OCI-LY3 (cell line): ENCODE measurements around the gene C12orf57.
A peak's percentile ranks its signal among the peaks of the same experiment; 100 is the strongest.

Experiments used
- H2AFZ ChIP-seq: fragments of 200-600, 300-600 bp; shearing (Covaris generic); 2 replicates; pipeline ENCODE4 v1.6.0; 2014; ENCODE audit warnings: antibody characterized with exemption, low read depth, low read length
- H3K27ac ChIP-seq: fragments of 200-600, 300-600 bp; sonication (generic); 2 replicates; pipeline ENCODE4 v1.5.1; 2014; ENCODE audit warnings: mild to moderate bottlenecking, low read length, moderate library complexity, mixed read lengths
- H3K27me3 ChIP-seq: fragments of 200-600, 300-600 bp; sonication (generic); 2 replicates; pipeline ENCODE4 v1.6.1; 2014; ENCODE audit warnings: low read depth, low read length, mixed read lengths
- H3K36me3 ChIP-seq: fragments of 200-600, 300-600 bp; sonication (generic); replicated peaks from 2 replicates; pipeline ENCODE3; 2014; ENCODE audit warnings: low read depth, low read length, mixed read lengths
- H3K4me1 ChIP-seq: fragments of 300-600, 200-600 bp; sonication (generic); 2 replicates; pipeline ENCODE4 v1.6.1; 2014; ENCODE audit warnings: low read length, mixed read lengths
- H3K4me2 ChIP-seq: fragments of 200-600, 300-600 bp; sonication (generic); 2 replicates; pipeline ENCODE4 v1.6.1; 2014; ENCODE audit warnings: low read length, mixed read lengths
- H3K4me3 ChIP-seq: fragments of 300-600, 200-600 bp; sonication (generic); 2 replicates; pipeline ENCODE4 v1.5.1; 2014; ENCODE audit warnings: antibody characterized with exemption, mild to moderate bottlenecking, low read length, moderate library complexity
- H3K79me2 ChIP-seq: fragments of 300-600, 200-600 bp; shearing (Covaris generic); 2 replicates; pipeline ENCODE4 v1.6.1; 2014; ENCODE audit warnings: mild to moderate bottlenecking, low read length, mixed read lengths
- H3K9ac ChIP-seq: fragments of 300-600, 200-600 bp; shearing (Covaris generic); 2 replicates; pipeline ENCODE4 v1.6.0; 2014; ENCODE audit warnings: mild to moderate bottlenecking, low read length, moderate library complexity
- H3K9me3 ChIP-seq: fragments of 200-600, 300-600 bp; shearing (Covaris generic); 2 replicates; pipeline ENCODE4 v1.6.1; 2014; ENCODE audit warnings: low read length, mixed read lengths; ENCODE audit not compliant: insufficient read depth
- H4K20me1 ChIP-seq: fragments of 200-600, 300-600 bp; sonication (generic); 2 replicates; pipeline ENCODE4 v1.6.1; 2016; ENCODE audit warnings: low read length, mixed read lengths; ENCODE audit not compliant: insufficient read depth
- EZH2phosphoT487 ChIP-seq: fragments of 200-600 bp; shearing (Covaris generic); IDR thresholded peaks from 2 replicates; pipeline ENCODE4 v1.6.1; 2018; ENCODE audit warnings: antibody characterized with exemption, mixed run types, low read depth
- TF ChIP-seq, protein P1 (sequence below): fragments of 200-600, 300-600 bp; sonication (generic); IDR thresholded peaks from 2 replicates; pipeline ENCODE4 v1.5.1; 2014; ENCODE audit warnings: antibody characterized with exemption, low read length, low read depth

The C12orf57 gene

DNA sequence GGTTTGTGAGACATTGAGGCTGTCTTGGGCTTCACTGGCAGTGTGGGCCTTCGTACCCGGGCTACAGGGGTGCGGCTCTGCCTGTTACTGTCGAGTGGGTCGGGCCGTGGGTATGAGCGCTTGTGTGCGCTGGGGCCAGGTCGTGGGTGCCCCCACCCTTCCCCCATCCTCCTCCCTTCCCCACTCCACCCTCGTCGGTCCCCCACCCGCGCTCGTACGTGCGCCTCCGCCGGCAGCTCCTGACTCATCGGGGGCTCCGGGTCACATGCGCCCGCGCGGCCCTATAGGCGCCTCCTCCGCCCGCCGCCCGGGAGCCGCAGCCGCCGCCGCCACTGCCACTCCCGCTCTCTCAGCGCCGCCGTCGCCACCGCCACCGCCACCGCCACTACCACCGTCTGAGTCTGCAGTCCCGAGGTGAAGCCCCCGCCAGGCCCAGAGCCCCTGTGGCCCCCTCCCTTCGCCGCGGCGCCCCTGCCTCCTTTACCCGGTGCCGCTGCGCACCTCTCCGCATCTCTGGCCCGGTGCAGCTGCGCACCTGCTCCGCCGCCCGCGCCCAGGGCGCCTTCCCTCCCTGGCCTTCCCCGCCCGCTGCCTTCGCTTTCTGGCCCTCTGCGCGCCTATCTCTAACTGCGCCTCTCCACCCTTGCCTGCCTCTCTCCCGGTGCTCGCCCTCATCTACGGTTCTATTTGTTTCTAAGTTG is 29.4 kb upstream of the C12orf57 start, which contains the start of gene ENO2:
TSS of gene ENO2 (plus strand) at position 335 of the 701 bp plus-strand sequence. CDS start 1,253 bp downstream, outside the sequence.
- H3K27ac ChIP-seq, result peak within 1 kb of the TSS; percentile 40; the same call in 1 of the 2 replicates
- H2AFZ ChIP-seq, result peak within 1 kb of the TSS; percentile 94
- peak within 1 kb of the TSS; percentile 96 for H3K4me2 ChIP-seq

DNA sequence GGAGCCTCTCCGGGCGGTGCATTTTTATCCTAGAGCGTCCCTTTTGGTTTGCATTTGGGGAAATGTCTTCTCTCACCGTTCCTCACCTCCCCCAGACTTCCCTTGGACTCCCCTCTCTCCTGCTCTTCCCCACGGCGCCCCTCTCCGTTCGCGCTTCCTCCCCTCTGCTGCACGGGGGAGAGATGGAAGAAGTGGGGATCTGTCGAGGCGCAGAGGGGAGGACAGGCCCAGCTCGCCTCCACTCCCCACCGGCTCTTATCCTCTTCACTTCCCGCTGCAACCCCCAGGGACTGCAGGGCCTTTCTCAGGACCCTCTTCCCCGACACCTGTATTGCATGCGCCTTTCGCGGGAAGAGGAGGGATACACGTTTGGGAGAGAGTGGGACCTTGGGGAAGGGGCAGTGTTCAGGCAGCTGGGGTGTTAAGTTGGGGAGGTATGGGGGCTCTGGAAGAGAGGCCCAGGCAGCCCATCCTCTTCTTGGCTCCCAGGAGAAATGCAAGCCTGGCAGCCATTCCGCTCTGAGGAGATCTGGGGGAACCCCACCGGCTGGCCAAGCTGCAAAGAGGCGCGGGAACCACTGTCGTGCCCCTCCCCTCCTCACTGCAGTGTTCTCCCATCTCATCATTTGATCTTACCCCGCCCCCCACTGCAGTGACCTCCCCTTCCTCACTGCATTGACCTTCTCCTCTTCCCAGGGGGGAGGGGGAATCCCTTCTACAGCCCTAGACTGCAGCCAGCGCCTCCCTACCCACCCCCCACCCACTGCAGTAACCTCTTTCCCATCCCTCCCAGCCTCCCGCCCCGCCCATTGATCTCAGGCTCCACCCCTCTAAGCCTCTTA is 28.7 kb upstream of the C12orf57 start:
- peak overlapping the region; percentile 96 for H3K4me2 ChIP-seq
- H3K27ac ChIP-seq, result peak overlapping the region; percentile 17; the same call in 1 of the 2 replicates
- H3K79me2 ChIP-seq, result peaks cover 13% of the 10 kb centered on the region
- no peak for TF ChIP-seq EZH2phosphoT487
- TF ChIP-seq, protein P1, sequence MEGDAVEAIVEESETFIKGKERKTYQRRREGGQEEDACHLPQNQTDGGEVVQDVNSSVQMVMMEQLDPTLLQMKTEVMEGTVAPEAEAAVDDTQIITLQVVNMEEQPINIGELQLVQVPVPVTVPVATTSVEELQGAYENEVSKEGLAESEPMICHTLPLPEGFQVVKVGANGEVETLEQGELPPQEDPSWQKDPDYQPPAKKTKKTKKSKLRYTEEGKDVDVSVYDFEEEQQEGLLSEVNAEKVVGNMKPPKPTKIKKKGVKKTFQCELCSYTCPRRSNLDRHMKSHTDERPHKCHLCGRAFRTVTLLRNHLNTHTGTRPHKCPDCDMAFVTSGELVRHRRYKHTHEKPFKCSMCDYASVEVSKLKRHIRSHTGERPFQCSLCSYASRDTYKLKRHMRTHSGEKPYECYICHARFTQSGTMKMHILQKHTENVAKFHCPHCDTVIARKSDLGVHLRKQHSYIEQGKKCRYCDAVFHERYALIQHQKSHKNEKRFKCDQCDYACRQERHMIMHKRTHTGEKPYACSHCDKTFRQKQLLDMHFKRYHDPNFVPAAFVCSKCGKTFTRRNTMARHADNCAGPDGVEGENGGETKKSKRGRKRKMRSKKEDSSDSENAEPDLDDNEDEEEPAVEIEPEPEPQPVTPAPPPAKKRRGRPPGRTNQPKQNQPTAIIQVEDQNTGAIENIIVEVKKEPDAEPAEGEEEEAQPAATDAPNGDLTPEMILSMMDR, result no peak
- no peaks in the 10 kb centered on the region for H3K27me3 ChIP-seq
- H3K4me1 ChIP-seq, result peaks cover 14% of the 10 kb centered on the region
- peak overlapping the region; percentile 94; the same call in 1 of the 2 replicates for H2AFZ ChIP-seq
- H3K9me3 ChIP-seq, result no peaks in the 10 kb centered on the region
- peak overlapping the region; percentile 89 for H3K4me3 ChIP-seq
- H4K20me1 ChIP-seq, result 0 out of 2 replicates have a peak, but pooled peaks cover 11% of the 10 kb centered on the region
- H3K36me3 ChIP-seq, result peaks cover 31% of the 10 kb centered on the region
- H3K9ac ChIP-seq, result peak overlapping the region; percentile 82

More for the DNA sequence above, 29.4 kb upstream of the C12orf57 start, which contains the start of gene ENO2:
- H3K4me3 ChIP-seq, result peak within 1 kb of the TSS; percentile 89
- H3K36me3 ChIP-seq, result peaks cover 24% of the 10 kb centered on the region
- H3K4me1 ChIP-seq, result peaks cover 14% of the 10 kb centered on the region
- TF ChIP-seq, protein P1, result no peak
- no peak for TF ChIP-seq EZH2phosphoT487
- 0 out of 2 replicates have a peak, but pooled peaks cover 9% of the 10 kb centered on the region for H4K20me1 ChIP-seq
- peak within 1 kb of the TSS; percentile 82 for H3K9ac ChIP-seq
- H3K27me3 ChIP-seq, result no peaks in the 10 kb centered on the region
- no peaks in the 10 kb centered on the region for H3K9me3 ChIP-seq
- H3K79me2 ChIP-seq, result peaks cover 13% of the 10 kb centered on the region

DNA sequence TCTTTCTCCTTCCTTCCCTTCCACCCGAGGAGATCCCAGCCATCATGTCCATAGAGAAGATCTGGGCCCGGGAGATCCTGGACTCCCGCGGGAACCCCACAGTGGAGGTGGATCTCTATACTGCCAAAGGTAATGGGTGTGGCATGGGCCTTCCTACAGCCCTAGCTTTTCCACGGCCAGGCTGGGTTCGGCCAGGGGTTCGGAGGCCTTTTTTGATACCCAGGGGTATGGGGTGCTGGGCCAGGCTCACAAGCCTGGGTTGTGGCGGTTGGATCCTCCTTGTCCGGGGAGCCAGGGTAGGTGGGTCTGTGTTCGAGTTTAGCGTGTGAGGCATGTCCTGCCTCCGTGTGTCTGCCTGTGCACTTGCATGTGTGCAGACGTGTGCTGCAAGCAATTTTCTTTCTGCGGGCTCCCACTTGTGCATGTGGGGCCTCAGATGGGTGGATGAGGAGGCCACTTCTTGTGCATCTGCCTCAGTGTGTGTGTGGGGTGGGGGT is 28.0 kb upstream of the C12orf57 start:
- peak overlapping the region; percentile 96 for H3K4me2 ChIP-seq
- H3K36me3 ChIP-seq, result peaks cover 31% of the 10 kb centered on the region

More for the DNA sequence above, 28.0 kb upstream of the C12orf57 start:
- Histone ChIP-seq H3K4me3 (peak overlapping the region; percentile 89), H3K79me2 (peaks cover 13% of the 10 kb centered on the region), H4K20me1 (0 out of 2 replicates have a peak, but pooled peaks cover 11% of the 10 kb centered on the region), H3K27me3 (no peaks in the 10 kb centered on the region), H3K27ac (no peak overlapping the region), H3K9me3 (no peaks in the 10 kb centered on the region), H3K4me1 (peaks cover 14% of the 10 kb centered on the region), H2AFZ (no peak overlapping the region), H3K9ac (no peak overlapping the region)
- TF ChIP-seq EZH2phosphoT487, result no peak
- TF ChIP-seq, protein P1, result no peak
